IPS-NIHi7 (cell line): ENCODE results near the gene NPPA.

ENCODE experiments used
- DNase-seq: peaks from one replicate; pipeline ENCODE4 v3.0.0; 2012; ENCODE audit warnings: mixed read lengths; ENCODE audit errors: extremely low spot score

NPPA gene

DNA sequence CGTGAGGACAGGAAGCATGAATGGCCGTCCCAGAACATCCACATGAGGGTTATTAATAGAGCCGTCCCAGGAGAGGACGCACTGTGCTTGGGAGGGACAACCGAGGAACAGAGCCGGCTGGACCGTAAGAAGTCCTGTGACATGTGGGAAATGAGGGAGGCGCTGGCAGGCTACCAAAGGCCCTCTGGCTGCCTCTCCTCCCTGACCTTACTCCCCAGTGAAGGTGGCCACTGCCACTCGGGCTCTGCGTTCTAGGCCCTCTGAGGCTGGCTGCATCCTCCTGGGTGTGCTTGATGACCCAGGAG lies 26.6 kb upstream of the NPPA start:
- DNase-seq, result no peak

DNA sequence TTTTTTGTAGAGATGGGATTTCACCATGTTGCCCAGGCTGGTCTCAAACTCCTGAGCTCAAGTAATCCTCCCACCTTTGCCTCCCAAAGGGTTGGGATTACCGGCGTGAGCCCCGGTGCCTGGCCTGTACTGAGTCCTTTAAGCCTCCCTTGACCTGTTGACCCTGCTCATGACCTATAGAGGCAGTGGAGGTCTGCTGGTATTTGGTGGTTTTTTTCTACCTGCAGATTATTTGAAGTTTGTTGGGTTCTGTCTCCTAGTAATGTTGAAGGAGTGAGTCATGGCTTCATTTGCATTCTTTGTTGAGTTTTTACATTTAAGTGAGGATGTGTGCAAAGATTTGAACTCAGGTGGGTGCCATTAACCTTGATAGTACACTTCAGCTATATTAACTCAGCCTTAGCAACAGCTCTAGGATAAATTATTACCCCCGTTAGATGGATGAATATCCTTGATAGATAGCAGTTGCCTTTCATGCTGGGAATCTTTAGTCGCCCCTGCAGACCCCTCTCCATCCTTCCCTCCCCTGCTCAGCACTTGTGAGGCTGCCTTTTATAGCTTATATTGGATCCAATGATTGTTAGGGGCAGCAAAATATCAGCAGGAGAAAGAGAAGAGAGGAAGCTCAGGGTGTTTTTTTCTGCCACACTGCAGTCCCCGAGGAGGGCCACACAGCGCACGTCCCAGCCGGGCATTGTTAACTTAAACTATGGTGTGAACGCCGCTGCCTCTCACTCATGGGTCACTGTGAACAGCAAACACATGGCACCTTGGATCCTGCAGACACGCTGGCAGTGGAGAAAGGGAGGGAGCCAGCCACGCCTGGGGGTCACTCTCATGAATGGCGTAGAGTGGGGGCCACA lies 26.0 kb upstream of the NPPA start:
- no peak for DNase-seq

DNA sequence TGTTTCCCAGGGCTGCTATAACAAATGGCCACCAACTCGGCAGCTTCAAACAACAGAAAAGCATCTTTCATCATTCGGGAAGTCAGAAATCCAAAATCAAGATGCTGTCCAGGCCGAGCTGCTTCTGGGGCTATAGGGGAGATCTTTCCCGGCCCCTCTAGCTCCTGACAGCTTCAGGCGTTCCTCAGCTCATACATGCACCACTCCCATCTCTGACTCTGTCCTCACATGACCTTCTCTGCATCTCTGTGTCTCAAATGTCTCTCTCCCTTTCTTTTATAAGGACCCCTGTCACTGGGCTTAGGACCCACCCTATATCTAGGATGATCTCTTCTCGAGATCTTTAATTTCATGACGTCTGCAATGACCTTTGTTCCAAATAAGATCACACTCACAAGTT lies 25.0 kb upstream of the NPPA start:
- DNase-seq, result no peak

DNA sequence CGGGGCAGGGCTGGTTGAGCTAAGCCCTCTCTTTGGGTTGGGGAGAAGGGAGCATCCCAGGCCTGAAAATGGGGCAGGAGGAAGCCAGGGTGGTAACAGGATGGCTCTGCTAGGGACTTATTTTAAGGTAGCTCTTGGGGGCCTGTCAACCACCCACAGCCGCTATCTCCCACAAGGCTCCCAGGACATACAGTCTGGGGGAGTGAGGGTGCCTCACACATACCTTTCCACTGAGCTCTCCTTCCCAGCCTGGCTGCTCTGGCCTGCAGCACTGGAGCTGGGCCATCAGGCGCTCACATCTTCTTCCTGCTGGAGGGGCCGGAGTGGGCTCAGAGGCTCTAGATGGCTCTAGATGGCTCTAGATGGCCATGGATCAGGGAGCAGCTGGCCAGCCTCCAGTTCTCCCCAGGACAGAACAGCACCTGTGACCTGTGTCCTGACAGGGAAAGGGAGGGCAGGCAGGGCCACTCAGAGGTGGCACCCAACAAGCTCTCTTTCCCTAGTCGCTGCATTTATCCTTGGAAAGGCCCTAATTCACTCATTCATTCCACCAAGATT lies 22.1 kb upstream of the NPPA start:
- no peak for DNase-seq

DNA sequence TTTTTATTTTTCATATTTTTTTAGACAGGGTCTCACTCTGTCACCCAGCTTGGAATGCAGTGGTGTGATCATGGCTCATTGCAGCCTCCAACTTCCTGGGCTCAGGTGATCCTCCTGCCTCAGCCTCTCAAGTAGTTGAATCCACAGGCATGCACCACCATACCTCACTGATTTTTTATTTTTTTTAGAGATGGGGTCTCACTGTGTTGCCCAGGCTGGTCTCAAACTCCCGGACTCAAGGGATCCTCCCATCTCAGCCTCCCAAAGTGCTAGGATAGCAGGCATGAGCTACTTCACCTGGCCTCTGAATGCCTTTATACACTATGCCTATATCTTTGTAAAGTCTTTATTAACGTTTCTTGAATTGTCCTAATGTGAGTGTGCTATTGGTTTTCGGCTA lies 21.5 kb upstream of the NPPA start:
- no peak for DNase-seq

DNA sequence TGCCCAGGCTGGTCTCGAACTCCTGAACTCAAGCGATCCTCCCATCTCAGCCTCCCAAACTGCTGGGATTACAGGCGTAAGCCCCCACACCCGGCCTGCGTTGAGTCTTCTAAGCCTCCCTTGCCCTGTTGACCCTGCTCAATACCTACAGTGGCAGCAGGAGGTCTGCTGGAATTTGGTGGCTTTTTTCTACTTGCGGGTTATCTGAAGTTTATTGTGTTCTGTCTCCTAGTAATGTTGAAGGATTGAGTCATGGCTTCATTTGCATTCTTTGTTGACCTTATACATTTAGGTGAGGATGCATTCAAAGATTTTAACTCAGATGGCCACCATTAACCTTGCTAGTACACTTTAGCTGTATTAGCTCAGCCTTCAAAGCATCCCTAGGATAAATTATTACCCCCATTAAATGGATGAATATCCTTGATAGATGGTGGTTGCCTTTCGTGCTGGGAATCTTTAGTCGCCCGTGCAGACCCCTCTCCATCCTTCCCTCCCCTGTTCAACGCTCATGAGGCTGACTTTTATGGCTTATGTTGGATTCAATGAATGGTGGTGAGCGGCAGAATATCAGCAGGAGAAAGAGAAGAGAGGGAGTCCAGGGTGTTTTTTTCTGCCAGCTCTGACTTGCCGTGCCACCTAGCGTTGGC lies 20.9 kb upstream of the NPPA start:
- no peak for DNase-seq

DNA sequence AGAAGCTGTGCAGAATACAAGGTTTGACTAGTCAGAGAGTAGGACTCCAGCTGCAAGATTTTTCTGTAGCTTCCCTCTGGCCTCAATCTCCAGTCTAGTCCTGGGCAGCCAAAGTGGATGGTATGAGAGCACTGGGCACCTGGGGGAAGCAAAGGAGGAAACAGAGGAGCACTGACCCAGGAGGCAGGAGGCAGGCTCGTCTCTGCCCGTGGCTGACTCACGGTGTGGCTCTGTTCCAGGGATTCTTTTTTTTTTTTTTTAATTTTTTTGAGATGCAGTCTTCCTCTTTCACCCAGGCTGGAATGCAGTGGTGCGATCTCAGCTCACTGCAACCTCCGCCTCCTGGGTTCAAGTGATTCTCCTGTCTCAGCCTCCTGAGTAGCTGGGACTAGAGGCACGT lies 15.3 kb upstream of the NPPA start:
- no peak for DNase-seq

DNA sequence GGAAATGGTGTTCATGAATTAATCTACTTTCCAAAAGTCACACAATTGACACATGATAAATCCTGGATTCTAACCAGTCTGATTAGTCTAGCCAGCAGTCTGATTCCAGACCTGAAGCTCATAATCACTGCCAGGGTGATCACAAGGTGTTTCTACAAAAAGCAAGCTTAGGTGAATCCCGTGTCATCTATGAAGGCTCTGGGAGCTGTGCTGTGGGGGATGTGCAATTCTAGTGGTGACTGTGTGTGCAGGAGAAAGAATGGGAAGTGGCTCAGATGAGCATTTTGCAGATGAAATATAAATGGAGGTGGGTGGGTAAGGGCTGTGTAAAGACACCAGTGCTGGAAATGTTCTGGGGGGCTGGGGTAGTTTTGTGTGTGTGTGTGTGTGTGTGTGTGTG lies 13.0 kb upstream of the NPPA start:
- DNase-seq, result no peak

DNA sequence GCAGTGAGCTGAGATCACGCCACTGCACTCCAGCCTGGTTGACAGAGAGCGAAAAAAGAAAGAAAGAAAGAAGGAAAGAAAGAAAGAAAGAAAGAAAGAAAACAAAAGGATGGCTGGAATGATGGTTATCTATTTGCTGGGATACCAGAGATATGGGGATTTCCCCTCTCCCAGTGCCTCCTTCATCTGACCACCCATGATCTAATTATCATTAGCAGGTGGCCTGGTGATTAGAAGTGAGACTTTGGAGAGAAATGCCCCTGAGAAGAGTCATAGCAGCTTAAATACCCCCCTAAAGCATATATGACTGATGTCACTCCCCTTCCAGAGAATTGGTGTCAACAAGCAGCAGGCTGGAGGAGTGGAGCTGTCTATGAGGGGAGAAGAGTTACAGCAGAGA lies 12.5 kb upstream of the NPPA start:
- no peak for DNase-seq

DNA sequence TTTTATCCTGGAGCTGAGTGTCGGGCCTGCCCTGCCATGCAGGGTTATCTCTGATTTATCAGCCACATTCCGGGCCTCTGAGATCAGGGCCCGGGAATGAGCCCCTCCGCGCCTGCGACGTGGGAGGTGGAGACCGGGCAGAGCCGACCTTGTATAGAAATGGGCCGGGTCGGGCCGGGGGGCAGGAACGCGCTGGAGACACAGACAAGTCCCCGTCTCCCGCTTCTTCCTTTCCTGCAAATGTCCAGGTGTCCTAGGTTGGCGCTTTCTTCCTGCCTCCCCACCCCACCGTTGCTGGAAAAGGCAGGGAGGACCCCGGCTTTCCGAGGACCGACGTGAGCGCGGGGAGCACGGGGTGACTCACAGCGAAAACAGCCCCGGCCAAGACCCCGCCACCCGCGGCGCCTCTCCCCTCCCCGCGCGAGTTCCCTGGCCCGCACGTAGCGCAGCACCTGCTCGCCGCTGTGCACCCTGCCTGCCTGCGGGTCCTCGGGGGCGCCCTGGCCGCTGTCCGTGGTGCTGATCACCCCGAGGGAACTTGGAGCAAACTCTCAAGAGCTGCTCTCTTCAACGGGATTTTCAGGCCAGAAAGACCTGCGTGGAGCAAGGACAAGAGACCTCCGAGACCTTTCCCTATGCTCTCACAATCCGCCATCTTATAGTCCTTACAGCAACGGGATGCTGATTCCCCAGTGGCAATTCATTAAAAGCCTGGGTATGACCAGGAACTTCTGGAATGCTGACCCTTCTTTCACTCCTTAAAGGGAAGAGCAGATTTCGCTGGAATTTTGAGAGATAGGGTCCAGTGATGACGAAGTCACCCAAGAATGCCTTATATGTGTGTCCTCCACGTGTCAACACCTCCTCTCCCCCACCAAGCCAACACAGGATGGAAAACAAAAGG lies 11.6 kb upstream of the NPPA start:
- peak; percentile 93 for DNase-seq

DNA sequence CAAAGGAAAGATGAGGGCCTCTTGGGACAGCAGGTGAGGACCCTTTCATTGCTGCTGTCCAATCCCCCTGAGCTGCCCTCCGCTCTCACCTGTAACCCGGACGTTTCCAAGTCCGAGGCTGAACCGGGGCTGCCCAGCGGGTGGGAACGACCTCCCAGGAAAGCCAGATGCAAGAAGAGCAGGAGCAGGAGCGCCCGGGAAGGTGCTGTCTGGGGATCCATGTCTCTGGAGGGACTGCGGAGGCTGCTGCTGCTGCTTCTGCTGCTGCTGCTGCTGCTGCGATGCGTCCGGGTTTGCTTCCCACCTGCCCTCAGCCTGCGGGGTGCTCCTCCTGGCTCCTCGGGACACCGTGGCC lies 11.0 kb upstream of the NPPA start, which contains the start of gene NPPB:
TSS of gene NPPB (minus strand) at position 333 of the 355 bp plus-strand sequence. CDS start at position 221, 112 bp downstream.
- no peak for DNase-seq

DNA sequence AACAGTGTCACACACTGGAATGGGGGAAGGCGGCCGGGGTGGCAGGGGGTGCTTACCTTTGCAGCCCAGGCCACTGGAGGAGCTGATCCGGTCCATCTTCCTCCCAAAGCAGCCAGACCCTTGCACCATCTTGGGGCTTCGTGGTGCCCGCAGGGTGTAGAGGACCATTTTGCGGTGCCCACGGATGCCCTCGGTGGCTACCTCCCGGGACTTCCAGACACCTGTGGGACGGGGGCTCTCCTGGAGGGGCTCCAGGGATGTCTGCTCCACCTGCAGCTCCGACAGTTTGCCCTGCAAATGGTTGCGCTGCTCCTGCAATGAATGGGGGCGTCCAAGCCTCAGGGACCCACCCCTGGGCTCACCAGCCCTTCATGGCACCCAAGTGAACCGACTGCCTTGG lies 10.6 kb upstream of the NPPA start:
- DNase-seq, result no peak

DNA sequence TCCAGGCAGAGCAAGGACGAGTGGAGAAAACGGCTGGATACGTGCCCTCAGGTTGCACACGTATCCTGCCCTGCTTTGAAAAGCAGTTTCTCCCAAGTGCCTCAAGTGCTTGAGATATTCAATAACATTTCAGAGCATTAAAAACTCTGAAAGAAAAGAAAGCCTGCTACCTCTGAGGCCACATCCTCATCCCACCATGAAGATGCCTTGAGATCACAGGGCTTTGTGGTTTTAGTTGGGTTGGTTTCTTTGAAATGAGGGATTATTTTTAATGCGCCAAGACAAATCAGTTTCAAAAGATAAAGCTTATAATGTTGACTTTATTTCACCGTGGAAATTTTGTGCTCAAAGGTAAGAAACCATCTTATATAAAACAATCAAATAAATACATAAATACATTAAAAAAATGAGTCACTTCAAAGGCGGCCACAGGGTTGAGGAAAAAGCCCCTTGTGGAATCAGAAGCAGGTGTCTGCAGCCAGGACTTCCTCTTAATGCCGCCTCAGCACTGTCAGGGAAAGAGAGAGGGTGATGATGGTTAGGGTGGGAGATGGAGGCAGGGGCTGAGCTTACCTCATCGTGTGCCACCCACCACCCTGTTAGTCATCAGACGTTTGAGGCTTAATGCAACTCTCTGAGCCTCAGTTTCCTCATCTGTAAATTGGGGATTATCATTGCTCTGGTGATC lies 9.7 kb upstream of the NPPA start:
- no peak for DNase-seq

DNA sequence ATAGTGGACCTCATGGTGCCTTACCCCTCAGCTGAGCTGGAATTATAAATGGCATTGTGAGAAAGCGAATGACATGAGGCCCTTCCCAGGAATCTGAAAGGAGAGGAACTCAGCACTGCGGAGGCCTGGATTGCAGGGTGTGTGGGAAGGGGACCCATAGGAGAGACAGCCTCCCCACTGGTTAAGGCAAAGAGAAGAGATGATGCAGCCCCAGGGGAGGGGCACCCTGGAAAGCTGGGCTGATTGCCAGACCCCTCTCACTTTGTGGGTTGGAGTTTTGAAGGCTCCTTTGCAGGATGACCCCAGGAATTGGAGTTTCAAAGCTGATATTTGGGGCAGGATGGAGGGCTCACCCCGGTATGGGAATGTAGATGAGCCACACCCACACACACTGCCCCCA lies 9.1 kb upstream of the NPPA start:
- no peak for DNase-seq

DNA sequence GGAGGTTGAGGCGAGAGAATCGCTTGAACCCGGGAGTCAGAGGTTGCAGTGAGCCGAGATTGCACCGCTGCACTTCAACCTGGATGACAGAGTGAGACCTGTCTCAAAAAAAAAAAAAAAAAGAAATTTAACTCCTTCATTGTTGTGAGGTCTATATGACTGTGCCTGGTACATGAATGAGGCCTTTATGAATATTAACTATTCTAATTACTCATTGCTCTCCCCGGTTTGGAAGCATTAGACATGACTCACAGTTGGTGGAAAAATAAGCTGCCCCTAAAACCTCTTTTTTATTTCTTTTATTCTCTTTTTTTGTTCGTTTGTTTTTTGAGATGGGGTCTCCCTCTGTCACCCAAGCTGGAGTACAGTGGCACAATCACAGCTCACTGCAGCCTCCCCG lies 7.8 kb upstream of the NPPA start:
- DNase-seq, result no peak

DNA sequence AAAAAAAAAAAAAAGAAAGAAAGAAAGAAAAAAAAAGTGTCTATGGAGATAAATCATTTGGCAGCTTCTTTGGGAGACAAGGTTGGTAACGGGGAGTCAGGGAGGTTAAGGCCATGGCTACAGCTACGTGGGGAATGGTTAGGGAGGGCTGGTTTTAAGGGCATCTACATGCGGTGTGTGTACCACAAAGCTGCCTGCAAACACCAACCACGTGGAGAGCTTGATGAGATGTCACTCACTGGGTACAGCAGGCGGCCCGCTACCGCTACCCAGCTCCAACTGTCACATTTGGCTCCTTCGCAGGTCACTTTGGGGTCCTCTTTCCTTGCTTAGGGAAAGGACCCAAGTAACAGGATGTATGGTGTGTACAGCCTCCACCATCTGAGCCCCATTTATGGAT lies 6.9 kb upstream of the NPPA start:
- no peak for DNase-seq

DNA sequence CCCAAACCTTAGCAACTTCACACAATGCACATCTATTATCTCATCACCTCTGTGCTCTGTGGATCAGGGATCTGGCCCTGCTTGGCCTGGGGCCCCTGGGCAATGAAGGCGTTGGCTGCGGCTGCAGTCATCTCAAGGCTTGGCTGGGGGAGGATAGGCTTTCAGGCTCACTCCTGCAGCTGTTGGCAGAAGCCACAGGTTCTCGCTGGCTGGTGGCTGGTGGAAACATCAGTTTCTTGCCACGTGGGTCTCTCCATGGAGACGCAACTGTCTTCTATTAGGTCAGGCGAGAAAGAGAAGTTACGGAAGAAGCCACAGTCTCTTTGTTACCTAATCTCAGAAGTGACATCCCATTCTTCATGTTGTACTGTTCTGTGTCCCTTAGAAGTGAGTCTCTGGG lies 3.6 kb upstream of the NPPA start:
- no peak for DNase-seq

DNA sequence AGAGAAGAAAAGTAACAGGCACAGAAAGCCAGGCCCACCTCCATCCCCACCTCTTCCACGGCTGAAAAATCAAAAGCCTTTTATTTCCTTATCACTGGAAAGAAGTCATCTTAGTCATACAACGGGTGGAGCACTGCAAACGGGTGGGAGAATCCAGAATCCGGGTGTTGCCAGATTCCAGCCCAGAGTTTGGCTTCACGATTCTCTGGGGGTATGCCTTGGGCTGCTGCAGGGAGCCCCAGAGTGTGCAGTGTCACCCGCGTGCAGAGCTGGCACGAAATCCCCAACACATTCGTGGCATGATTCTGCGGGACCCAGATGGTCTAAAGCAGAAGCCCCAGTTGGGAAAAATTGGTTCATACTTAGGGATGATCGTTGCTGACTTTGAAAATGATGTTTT lies 2.6 kb upstream of the NPPA start:
- no peak for DNase-seq

DNA sequence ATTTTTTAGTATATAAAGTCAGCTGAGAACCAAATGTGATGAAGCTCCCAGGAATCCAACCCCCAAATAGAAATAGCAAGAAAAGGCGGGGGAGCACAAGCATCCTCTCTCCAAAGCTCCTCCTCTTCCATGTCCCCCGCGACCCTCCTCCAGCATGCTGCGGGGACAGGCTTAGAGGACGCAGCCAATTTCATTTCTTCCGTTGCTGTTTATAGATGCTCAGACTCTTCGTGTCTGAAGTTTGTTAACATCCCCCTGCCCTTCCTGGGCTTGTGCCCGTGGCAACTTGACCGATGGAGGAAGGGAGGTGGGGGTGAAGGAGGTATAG lies 754 bp upstream of the NPPA start:
- no peak for DNase-seq

DNA sequence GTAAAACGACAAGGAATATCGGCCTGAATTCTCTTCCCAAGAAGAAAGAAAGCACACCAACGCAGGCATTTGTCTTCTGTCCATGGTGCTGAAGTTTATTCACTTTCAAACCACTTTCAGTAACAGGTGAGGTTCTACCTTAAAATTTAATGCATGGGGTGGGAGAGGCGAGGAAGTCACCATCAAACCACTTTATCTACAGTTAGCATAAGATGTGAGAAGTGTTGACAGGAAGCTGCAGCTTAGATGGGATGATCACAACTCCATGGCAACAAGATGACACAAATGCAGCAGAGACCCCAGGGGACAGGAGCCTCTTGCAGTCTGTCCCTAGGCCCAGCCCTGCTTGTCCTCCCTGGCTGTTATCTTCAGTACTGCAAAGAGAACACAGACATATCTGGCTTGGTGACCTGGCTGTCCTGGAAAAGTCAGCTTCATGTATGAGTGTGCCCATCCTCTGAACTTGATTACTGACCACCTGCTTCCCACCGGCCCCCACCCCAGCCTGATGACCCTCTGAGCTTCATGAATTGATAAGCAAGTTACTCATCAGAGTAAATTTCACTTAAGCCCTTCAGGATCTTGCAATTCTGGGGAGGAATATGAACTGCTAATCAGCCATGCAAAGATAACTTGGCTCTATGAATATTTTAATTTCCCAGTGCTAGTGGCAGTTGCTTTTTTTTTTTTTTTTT lies 1.8 kb downstream of the NPPA start:
- DNase-seq, result peak; percentile 71
